Neural cell (in vitro differentiated cells): ENCODE measurements around the gene FOXE3.

Source experiments
- CTCF ChIP-seq: fragments of 450-650 bp; IDR thresholded peaks from 2 replicates; pipeline ENCODE4 v1.5.1; 2014; ENCODE audit warnings: antibody characterized with exemption, mild to moderate bottlenecking, moderate library complexity; ENCODE audit not compliant: poor library complexity, severe bottlenecking
- EZH2 ChIP-seq: fragments of 200-600, 300-800 bp; shearing (Covaris generic), sonication (generic); IDR thresholded peaks from 2 replicates; pipeline ENCODE4 v1.6.1; 2014; ENCODE audit warnings: antibody characterized with exemption, low read length, borderline replicate concordance, mild to moderate bottlenecking; ENCODE audit not compliant: insufficient read depth, poor library complexity, severe bottlenecking
- POLR2AphosphoS5 ChIP-seq: IDR thresholded peaks from 2 replicates; pipeline ENCODE4 v1.6.1; 2012

- TF ChIP-seq CTCF (no peak), POLR2AphosphoS5 (no peak), EZH2 (no peak)
Measured at GRCh38 chr1:47442202-47442601, 26.1 kb downstream of the FOXE3 start.
